Left ventricle myocardium inferior (tissue), 1 donor: ENCODE data around the gene ITPRID2. TPM values are rescaled to one million over a fixed set of nuclear protein-coding genes. Genes with fewer than 3 reads are reported as not detected.

Experiments used
- DNase-seq: peaks from one replicate; pipeline ENCODE4 v3.0.0-alpha.2; 2020
- H3K27ac ChIP-seq: fragments of 200-600 bp; replicated peaks from 2 replicates; pipeline ENCODE4 v1.8.0; 2021
- H3K27me3 ChIP-seq: fragments of 200-600 bp; 2 replicates; pipeline ENCODE4 v1.8.0; 2021; ENCODE audit warnings: low read depth
- H3K36me3 ChIP-seq: fragments of 200-600 bp; 2 replicates; pipeline ENCODE4 v1.8.0; 2021
- H3K4me1 ChIP-seq: fragments of 200-600 bp; 2 replicates; pipeline ENCODE4 v1.8.0; 2021
- H3K4me3 ChIP-seq: fragments of 200-600 bp; 2 replicates; pipeline ENCODE4 v1.8.0; 2021; ENCODE audit warnings: mild to moderate bottlenecking, moderate library complexity
- H3K9me3 ChIP-seq: fragments of 200-600 bp; replicated peaks from 2 replicates; pipeline ENCODE4 v1.8.0; 2021
- CTCF ChIP-seq: fragments of 200-600 bp; IDR thresholded peaks from 2 replicates; pipeline ENCODE4 v1.8.0; 2021; ENCODE audit warnings: antibody characterized with exemption, mild to moderate bottlenecking, borderline replicate concordance
- intact Hi-C: fragments of 100-400 bp; cut with micrococcal nuclease; formaldehyde crosslinking; loops from one replicate; pipeline ENCODE4 v1.11.0; 2022
- total RNA-seq: library from RNA; stranded (reverse); fragmentation: NEBNext Ultra II Directional; extraction: Animal tissue kit (Norgen Biotek cat#: 25700); gene quantifications from one replicate; pipeline ENCODE4 v1.2.1, GENCODE V29; 2021
- donor health status: DM: no; HTN: yes; CAD: no; lungs with severe emphysema.

Gene ITPRID2
- total RNA-seq, 1 donor from 2014 or later = 76.0 TPM

- DNase-seq = no peak
- H3K27me3 ChIP-seq = no peaks in the 10 kb centered on the region
- peaks cover 14% of the 10 kb centered on the region for H3K36me3 ChIP-seq
- H3K4me1 ChIP-seq = no peaks in the 10 kb centered on the region
- no peak overlapping the region for H3K4me3 ChIP-seq
- TF ChIP-seq CTCF = no peak
- H3K9me3 ChIP-seq = no peaks in the 10 kb centered on the region
- no peak overlapping the region for H3K27ac ChIP-seq
- intact Hi-C loops = no loop called here
Measured at GRCh38 chr2:181934694-181935093, 43.2 kb downstream of the ITPRID2 start.

- Histone ChIP-seq H3K4me3 (no peak overlapping the region), H3K27ac (no peak overlapping the region), H3K4me1 (no peaks in the 10 kb centered on the region), H3K36me3 (no peaks in the 10 kb centered on the region), H3K27me3 (no peaks in the 10 kb centered on the region), H3K9me3 (no peaks in the 10 kb centered on the region)
- TF ChIP-seq CTCF = no peak
- DNase-seq = no peak
- intact Hi-C loops = no loop called here
Measured at GRCh38 chr2:181937473-181937872, 45.9 kb downstream of the ITPRID2 start.

GRCh38 chr2:181943411-181944124 is 52.0 kb downstream of the ITPRID2 start:
- no peak overlapping the region for H3K4me3 ChIP-seq
- no peak for TF ChIP-seq CTCF
- H3K4me1 ChIP-seq = no peaks in the 10 kb centered on the region
- H3K9me3 ChIP-seq = no peaks in the 10 kb centered on the region
- no peaks in the 10 kb centered on the region for H3K27me3 ChIP-seq
- no peak for DNase-seq
- no peak overlapping the region for H3K27ac ChIP-seq
- H3K36me3 ChIP-seq = no peaks in the 10 kb centered on the region
- intact Hi-C loops = no loop called here

GRCh38 chr2:181944164-181944913 is 52.8 kb downstream of the ITPRID2 start:
- no peaks in the 10 kb centered on the region for H3K4me1 ChIP-seq
- H3K4me3 ChIP-seq = no peak overlapping the region
- H3K36me3 ChIP-seq = no peaks in the 10 kb centered on the region
- intact Hi-C loops = no loop called here
- no peak for DNase-seq
- no peaks in the 10 kb centered on the region for H3K27me3 ChIP-seq
- no peak for TF ChIP-seq CTCF
- H3K27ac ChIP-seq = no peak overlapping the region
- no peaks in the 10 kb centered on the region for H3K9me3 ChIP-seq

- Histone ChIP-seq H3K36me3 (no peaks in the 10 kb centered on the region), H3K4me1 (no peaks in the 10 kb centered on the region), H3K27me3 (no peaks in the 10 kb centered on the region), H3K9me3 (no peaks in the 10 kb centered on the region), H3K27ac (no peak overlapping the region), H3K4me3 (no peak overlapping the region)
- DNase-seq = no peak
- no peak for TF ChIP-seq CTCF
- intact Hi-C loops = no loop called here
Measured at GRCh38 chr2:181944914-181945291, 53.4 kb downstream of the ITPRID2 start.
